ENCODE results near the gene LSM14A. TPM values are rescaled to one million over a fixed set of nuclear protein-coding genes. Genes with fewer than 3 reads are reported as not detected.

Gene LSM14A
- total and polyA plus RNA-seq, 9 of the 15 experiments (the other 6 are each of a cell fraction or from before 2014, with no cell fraction given): 19.5 to 150 (median 95.1) TPM

- TF ChIP-seq ZNF407 (IDR thresholded peaks at IDR 0.05; ENCODE audit: low read depth) (no peak), ETS1 (conservative IDR thresholded peaks at IDR 0.05; ENCODE audit: control insufficient read depth, low read depth, low read length) (no peak), TCF7 (IDR thresholded peaks at IDR 0.05; ENCODE audit: borderline replicate concordance) (no peak), KLF10 (CRISPR knock-in tag; IDR thresholded peaks at IDR 0.05) (no peak), PHB2 (IDR thresholded peaks at IDR 0.05; ENCODE audit: low read depth) (no peak), ZNF699 (CRISPR knock-in tag; IDR thresholded peaks at IDR 0.05; ENCODE audit: insufficient replicate concordance) (no peak), NR0B1 (IDR thresholded peaks at IDR 0.05; ENCODE audit: partially characterized antibody) (no peak), RCOR1 (IDR thresholded peaks at IDR 0.05; ENCODE audit: borderline replicate concordance in 1 of 2, low read depth in 2 of 2, low read length in 2 of 2) (no peak), NCOA2 (IDR thresholded peaks at IDR 0.05; ENCODE audit: partially characterized antibody in 2 of 2) (no peak), ZNF384 (IDR thresholded peaks at IDR 0.05; ENCODE audit: low read depth, low read length) (no peak), FOXP1 (CRISPR knock-in tag; IDR thresholded peaks at IDR 0.05) (peak; percentile 51; the same call in 1 of the 2 replicates)
Observed at GRCh38 chr19:34134190-34135053, 37.9 kb upstream of the LSM14A start (continued).

Data from K562 (cell line).